Uterus (tissue), 4 donors: Measurements from ENCODE around the gene FBXL13. TPM values are rescaled to one million over a fixed set of nuclear protein-coding genes. Genes with fewer than 3 reads are reported as not detected.
"Not testable (repeated sequence)": the region's sequence is repeated elsewhere in the genome, so short reads cannot be mapped to it uniquely, and the experiment has no call there.

Experiments
- DNase-seq, 2 donors: peaks; one replicate each; pipeline ENCODE4 v3.0.0-alpha.2; 2019 to 2020
- H3K27ac ChIP-seq, 2 donors: fragments of 200-600 bp; sonication (generic); 1 replicate in 1 of 2; 2 replicates in 1 of 2; pipeline ENCODE4 v1.5.1; 2016 to 2018
- H3K27me3 ChIP-seq, 2 donors: fragments of 200-600 bp; sonication (generic); one replicate each; pipeline ENCODE4 v1.5.1; 2018 to 2019; ENCODE audit warnings: control low read depth in 1 of 2
- H3K36me3 ChIP-seq, 2 donors: fragments of 200-600 bp; sonication (generic); one replicate each; pipeline ENCODE4 v1.5.1; 2019; ENCODE audit warnings: control low read depth in 1 of 2
- H3K4me1 ChIP-seq, 2 donors: fragments of 200-600 bp; sonication (generic); one replicate each; pipeline ENCODE4 v1.5.1; 2018 to 2019; ENCODE audit warnings: control low read depth in 1 of 2
- H3K4me3 ChIP-seq, 2 donors: fragments of 200-600 bp; sonication (generic); 1 replicate in 1 of 2; 2 replicates in 1 of 2; pipeline ENCODE4 v1.5.1; 2018 to 2019; ENCODE audit warnings: mild to moderate bottlenecking in 1 of 2
- H3K9me3 ChIP-seq, 2 donors: fragments of 200-600 bp; sonication (generic); one replicate each; pipeline ENCODE4 v1.5.1; 2019; ENCODE audit warnings: control low read depth in 1 of 2
- CTCF ChIP-seq, 4 experiments: fragments of 200-600 bp in 2 of 4; fragments of 450-650 bp in 2 of 4; sonication (generic) in 2 of 4; IDR thresholded peaks; one replicate each; pipeline ENCODE4 v1.5.1; 2016 to 2019; ENCODE audit warnings: antibody characterized with exemption in 4 of 4, mild to moderate bottlenecking in 2 of 4, moderate library complexity in 1 of 4
- POLR2A ChIP-seq, 2 donors: fragments of 450-650 bp; IDR thresholded peaks; one replicate each; pipeline ENCODE4 v1.6.1; 2016; ENCODE audit warnings: antibody characterized with exemption in 2 of 2, mild to moderate bottlenecking in 1 of 2, moderate library complexity in 1 of 2
- intact Hi-C: fragments of 100-400 bp; cut with DNase I; formaldehyde crosslinking; loops from one replicate; pipeline ENCODE4 v1.15.1; 2023; ENCODE audit warnings: low total_unique reads
- total RNA-seq, 4 donors: library from RNA; depleted of rRNA in 3 of 4; stranded (reverse); fragments of >200 nt in 3 of 4; gene quantifications; one replicate each; pipeline versions ENCODE4 v1.1.0 to v1.2.4, GENCODE V29; 2014 to 2023
- donor health status: DM: yes; HTN: yes; CAD: no.

The FBXL13 gene
- total RNA-seq, 4 donors from 2014 or later: 1.2 to 12.9 (median 5.5) TPM

GRCh38 chr7:103010211-103010610, 64.4 kb downstream of the FBXL13 start:
- DNase-seq: no peak
- Histone ChIP-seq H3K4me3 (no peak overlapping the region), H3K4me1 (no peaks in the 10 kb centered on the region), H3K27ac (no peak overlapping the region), H3K27me3 (no peaks in the 10 kb centered on the region), H3K36me3 (no peaks in the 10 kb centered on the region), H3K9me3 (no peaks in the 10 kb centered on the region)
- intact Hi-C loops: no loop called here
- TF ChIP-seq POLR2A (IDR thresholded peaks at IDR 0.05) (no peak), CTCF (IDR thresholded peaks at IDR 0.05) (no peak)

GRCh38 chr7:103009466-103010185, 65.0 kb downstream of the FBXL13 start:
- H3K4me3 ChIP-seq: no peak overlapping the region
- H3K9me3 ChIP-seq: no peaks in the 10 kb centered on the region
- H3K27me3 ChIP-seq: no peaks in the 10 kb centered on the region
- H3K36me3 ChIP-seq: no peaks in the 10 kb centered on the region
- no peak for DNase-seq
- no peak overlapping the region for H3K27ac ChIP-seq
- TF ChIP-seq CTCF (IDR thresholded peaks at IDR 0.05) (no peak), POLR2A (IDR thresholded peaks at IDR 0.05) (no peak)
- intact Hi-C loops: no loop called here
- H3K4me1 ChIP-seq: no peaks in the 10 kb centered on the region

- Histone ChIP-seq H3K27me3 (no peaks in the 10 kb centered on the region), H3K36me3 (no peaks in the 10 kb centered on the region), H3K4me3 (no peak overlapping the region), H3K4me1 (no peaks in the 10 kb centered on the region), H3K27ac (no peak overlapping the region), H3K9me3 (peaks cover 0 to 15% of the 10 kb centered on the region in 2 donors)
- TF ChIP-seq POLR2A (IDR thresholded peaks at IDR 0.05) (no peak), CTCF (IDR thresholded peaks at IDR 0.05) (no peak)
- intact Hi-C loops: no loop called here
- no peak for DNase-seq
These were observed 71.6 kb downstream of the FBXL13 start for GRCh38 chr7:103003004-103003403.

- H3K27me3 ChIP-seq: no peaks in the 10 kb centered on the region
- no peak overlapping the region for H3K27ac ChIP-seq
- no peak overlapping the region for H3K4me3 ChIP-seq
- DNase-seq: no peak
- no peaks in the 10 kb centered on the region for H3K36me3 ChIP-seq
- TF ChIP-seq CTCF (IDR thresholded peaks at IDR 0.05) (no peak), POLR2A (IDR thresholded peaks at IDR 0.05) (no peak)
- peaks cover 0 to 15% of the 10 kb centered on the region in 2 donors for H3K9me3 ChIP-seq
- no peaks in the 10 kb centered on the region for H3K4me1 ChIP-seq
- intact Hi-C loops: no loop called here
These were observed 73.4 kb downstream of the FBXL13 start for GRCh38 chr7:103001210-103001609.

GRCh38 chr7:102996957-102997356, 77.6 kb downstream of the FBXL13 start:
- DNase-seq: no peak
- no peaks in the 10 kb centered on the region for H3K36me3 ChIP-seq
- no peak overlapping the region for H3K27ac ChIP-seq
- peaks cover 0 to 11% of the 10 kb centered on the region in 2 donors for H3K4me1 ChIP-seq
- no peaks in the 10 kb centered on the region for H3K27me3 ChIP-seq
- TF ChIP-seq CTCF (IDR thresholded peaks at IDR 0.05) (no peak), POLR2A (IDR thresholded peaks at IDR 0.05) (no peak)
- intact Hi-C loops: no loop called here
- no peak overlapping the region for H3K4me3 ChIP-seq
- H3K9me3 ChIP-seq: no peaks in the 10 kb centered on the region

- H3K4me1 ChIP-seq: peaks cover 0 to 11% of the 10 kb centered on the region in 2 donors
- intact Hi-C loops, H3K4me3 ChIP-seq, H3K9me3 ChIP-seq, H3K27ac ChIP-seq, H3K36me3 ChIP-seq, DNase-seq, H3K27me3 ChIP-seq: not testable (repeated sequence)
These were observed 79.0 kb downstream of the FBXL13 start for GRCh38 chr7:102995609-102996008.
